GM18861 (cell line): ENCODE measurements around the gene RPSA.
"Not testable (repeated sequence)": the region's sequence is repeated elsewhere in the genome, so short reads cannot be mapped to it uniquely, and the experiment has no call there.

Experiments used
- ATAC-seq: cut with Tn5 transposase; IDR thresholded peaks from one replicate; pipeline ENCODE4 v1.9.1; 2021; ENCODE audit not compliant: unreplicated experiment

The RPSA gene

DNA sequence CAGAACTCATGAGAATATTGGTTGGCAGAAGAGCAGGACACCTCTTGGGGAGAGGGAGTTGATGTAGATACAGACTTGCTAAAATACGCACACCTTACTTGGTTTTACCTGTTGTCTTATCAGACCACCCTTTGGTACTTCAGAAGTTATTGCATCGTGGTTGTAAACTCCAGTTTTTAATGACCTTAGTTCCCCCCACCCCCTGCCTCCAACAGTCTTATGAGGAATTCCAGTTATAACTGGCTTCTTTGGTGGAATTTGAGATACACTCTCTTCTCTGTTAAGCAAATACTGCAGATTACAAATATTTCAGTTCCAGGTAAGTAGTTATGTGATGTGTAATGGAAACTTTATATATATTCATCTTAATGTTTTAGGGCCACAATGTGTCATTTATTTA is 18.4 kb upstream of the RPSA start:
- ATAC-seq, result no peak

GRCh38 chr3:39388741-39389248 is 17.7 kb upstream of the RPSA start:
- peak; percentile 86 for ATAC-seq

DNA sequence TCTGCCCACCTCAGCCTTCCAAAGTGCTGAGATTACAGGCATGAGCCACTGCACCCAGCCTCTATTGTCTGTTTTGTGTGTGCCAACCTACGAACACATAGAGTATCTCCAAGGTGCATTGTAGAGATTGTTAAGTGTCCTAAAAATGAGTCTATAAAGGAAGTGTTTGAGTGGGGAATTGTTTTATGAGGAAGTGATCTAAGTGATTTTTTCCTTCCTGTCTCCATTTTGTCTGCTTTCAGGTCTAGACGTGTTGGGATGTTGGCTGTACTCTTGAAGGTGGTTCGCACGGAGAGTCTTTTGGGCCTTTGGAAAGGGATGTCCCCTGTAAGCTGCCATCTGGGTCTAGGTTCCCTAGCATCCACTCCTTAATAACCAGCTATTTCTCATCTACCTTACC is 16.3 kb upstream of the RPSA start:
- ATAC-seq, result no peak

DNA sequence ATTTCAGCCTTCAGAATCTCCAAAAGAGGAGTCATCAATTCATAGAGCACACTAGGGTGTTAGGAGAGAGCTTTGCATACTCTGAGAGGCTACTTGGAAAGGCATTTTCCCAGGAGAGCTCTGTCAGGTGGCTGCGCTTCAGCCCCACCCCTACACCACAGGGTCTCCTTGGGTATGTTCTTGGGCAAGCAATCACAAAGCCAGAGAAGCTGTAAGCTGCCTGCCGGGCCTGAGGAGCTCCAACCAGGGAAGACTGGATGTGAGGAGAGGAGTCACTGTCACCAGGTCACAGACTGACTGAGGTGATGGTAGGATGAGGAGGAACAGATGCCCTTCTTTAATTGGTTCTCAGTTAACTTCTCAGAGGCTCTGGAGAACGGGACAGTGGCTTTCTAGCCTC is 9.8 kb upstream of the RPSA start:
- no peak for ATAC-seq

DNA sequence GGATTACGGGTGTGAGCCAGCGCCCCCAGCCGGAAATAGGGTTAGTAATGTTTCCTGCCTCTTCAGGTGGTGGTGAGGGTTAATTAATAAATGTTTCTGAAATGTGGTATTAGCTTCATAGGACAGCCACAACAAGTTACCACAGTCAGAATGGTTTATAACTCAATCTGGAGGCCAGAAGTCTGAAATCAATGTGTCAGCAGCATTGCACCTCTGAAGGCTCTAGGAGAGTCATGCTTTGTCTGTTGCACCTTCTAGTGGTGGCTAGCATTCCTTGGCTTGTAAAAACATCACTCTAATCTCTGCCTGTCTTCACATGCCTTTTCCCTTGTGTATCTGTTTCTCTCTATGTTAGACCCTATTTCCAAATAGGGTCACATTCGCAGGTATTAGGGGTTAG is 7.8 kb upstream of the RPSA start:
- ATAC-seq, result no peak

- ATAC-seq, result no peak
These were observed 4.5 kb upstream of the RPSA start for GRCh38 chr3:39401983-39402382.

DNA sequence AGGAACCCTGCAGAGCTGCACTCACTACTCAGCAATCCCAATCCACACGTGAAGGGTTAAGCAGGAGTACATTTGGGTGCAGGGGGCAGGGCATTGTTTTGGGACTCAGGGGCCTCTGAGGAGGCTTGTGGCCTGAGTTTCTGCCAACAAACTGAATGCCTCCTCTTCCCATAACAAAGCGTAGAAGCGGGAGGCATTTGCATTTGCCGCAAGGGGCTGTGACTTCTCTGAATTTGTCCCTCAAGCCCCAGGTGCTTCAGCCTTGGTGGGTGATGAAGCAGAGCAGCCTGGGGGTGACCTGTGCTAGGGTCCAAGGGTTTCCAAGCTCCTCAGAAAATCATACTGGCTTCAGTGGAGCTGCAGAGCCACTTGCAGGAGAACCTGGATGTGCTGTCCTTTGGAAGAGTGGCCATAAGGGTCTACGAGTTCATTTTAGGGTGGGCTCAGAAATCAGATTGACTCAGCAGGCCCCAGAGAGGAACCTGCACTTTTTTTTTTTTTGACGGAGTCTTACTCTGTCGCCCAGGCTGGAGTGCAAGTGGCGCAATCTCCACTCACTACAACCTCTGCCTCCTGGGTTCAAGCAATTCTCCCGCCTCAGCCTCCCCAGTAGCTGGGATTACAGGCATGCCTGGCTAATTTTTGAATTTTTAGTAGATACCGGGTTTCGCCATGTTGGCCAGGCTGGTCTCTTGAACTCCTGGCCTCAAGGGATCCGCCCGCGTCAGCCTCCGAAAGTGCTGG is 1.4 kb upstream of the RPSA start:
- no peak for ATAC-seq

DNA sequence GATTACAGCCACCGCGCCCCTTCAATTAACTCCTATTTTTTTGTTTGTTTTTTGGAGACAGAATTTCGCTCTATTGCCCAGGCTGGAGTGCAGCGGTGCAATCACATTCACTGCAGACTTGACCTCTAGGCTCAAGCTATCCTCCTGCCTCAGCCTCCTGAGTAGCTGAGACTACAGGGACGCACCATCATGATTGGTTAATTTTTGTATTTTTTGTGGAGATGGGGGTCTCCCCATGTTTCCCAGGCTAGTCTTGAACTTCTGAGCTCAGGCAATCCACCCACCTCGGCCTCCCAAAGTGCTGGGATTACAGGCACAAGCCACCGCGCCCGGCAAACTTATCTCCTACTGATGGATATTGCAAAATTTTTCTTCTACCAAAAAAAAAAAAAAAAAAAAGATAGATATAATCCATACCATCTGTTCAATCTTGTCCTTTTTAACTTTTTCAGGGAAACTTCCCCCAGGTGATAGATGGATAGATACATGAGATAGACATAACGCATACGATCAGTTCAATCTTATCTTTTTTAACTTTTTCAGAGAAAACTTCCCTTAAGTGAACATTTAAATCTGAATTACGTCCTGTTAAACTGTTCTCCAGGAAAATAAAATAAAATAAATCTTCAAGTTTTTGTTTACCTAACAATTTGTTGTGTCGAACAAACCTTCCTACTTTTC is 693 bp upstream of the RPSA start:
- no peak for ATAC-seq

DNA sequence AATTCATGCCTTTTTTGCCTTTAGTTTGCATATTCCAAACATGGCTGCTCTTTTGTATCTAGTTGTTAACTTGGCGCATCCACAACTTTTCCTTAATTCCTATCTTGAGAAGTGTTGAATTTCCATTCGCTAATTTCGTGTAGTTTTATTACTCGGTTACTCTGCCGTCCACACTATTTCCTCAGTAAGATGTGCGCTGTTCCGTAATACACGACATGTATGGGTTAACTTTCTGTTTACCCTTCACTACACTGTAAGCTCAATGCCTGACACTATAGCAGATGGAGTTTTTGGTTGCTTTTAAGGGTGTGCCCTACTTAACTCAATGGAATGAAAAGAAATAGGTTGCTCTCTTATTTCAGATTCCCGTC is 724 bp downstream of the RPSA start:
- ATAC-seq, result no peak

- no peak for ATAC-seq
These were observed 1.4 kb downstream of the RPSA start for GRCh38 chr3:39407773-39408492.

- no peak for ATAC-seq
These were observed 2.2 kb downstream of the RPSA start for GRCh38 chr3:39408493-39409372.

DNA sequence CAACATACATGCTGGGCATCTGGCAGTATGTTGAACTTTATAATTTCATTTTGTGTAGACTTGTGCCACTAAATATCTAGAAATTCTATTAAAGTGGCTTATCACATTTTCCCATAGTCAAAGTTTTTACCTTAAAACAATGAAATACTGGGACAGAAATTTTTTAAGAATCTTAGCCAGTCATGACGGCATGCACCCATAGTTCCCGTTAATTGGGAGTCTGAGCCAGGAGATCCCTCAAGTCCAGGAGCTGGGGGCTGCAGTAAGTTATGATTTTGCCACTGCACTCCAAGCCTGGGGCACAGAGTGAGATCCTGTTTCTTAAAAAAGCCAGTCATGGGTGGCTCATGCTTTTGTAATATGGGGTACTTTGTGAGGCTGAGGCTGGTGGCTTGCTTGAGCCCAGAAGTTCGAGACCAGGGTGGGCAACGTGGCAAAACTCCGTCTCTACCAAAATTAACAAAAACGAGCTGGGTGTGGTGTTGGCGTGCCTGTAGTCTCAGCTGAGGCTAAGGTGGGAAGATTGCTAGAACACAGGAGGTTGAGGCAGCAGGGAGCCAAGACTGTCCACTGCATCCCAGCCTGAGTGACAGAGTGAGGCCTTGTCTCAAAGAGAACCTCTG is 3.1 kb downstream of the RPSA start:
- no peak for ATAC-seq

- no peak for ATAC-seq
These were observed 4.4 kb downstream of the RPSA start for GRCh38 chr3:39410893-39411292.

DNA sequence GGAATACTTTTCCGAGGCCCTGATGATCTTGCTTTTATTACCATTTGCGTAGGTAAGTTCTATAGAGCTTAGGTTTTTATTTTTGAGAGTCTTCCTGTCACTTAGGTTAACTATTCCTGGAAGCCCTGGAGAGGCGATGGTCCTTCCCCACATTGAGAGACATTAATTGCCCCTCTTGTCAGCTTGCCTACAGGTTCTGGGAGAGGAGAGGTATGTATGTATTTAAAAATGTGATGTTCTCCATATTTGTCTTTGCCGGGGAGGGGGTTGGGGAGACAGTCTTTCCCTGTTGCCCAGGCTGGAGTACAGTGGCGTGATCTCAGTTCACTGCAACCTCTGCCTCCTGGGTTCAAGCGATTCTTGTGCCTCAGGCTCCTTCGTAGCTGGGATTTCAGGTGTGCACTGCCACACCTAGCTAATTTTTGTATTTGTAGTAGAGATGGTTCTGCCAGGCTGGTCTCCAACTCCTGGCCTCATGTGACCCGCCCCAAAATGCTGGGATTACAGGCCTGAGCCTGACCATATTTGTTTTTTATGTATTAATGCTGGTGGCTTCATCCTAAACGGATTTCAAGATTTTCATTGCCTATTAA is 6.2 kb downstream of the RPSA start:
- ATAC-seq, result no peak

DNA sequence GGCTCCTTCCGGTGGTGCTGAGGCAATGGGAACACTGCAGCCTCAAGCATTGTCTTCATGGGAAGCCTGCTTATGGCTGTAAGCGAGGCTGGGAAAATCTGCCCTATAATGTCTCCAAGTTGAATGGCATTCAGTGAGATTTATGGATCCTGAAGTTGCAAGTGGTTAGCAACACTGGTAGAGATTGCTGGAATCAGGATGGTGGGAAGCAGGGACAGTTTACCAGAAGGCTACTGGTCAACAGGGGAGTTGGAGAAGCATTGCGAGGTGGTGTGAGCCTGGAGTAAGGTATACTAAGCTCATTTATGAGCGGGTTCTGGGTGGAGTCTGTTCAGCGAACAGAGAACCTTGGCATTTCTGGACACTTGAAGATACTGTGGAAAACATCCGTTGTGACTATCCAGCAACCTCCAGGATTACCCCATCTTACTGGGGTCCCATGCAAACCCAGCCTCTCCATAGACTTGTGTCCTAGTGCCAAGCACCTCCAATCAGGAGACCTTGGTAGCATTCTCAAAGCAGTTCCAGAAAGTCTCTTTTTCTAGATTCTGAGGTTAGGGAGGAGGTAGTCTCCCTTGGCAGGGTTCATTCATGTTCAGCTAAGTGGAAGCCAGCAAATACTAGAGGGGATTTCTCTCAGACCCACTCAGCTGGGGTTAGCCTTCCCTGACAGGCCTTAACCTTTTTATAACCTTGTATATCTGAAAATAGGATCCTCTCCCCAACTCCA is 7.3 kb downstream of the RPSA start:
- ATAC-seq, result no peak

DNA sequence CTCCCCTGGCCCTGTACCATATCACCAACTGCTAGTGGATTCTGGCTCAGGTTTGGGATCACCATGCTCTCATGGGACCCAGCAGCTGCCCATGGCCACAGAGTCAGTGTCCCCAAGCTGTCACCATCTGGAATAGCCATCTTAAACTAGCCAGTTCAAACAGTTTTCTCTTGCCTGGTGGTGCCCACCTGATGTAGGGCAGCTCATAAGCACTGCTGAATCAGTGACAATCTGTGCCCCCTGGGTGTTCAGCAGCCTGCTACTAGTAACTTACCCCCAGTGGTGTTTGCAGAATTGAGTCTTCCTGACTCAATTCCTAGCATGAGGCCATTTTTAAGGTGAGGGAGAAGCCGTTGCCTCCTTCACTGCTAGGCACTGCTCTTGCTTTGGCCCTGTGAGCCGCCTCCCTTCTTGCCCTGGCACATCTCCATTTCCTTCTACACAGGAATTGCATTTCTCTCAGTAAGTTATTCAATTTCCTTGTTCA is 7.9 kb downstream of the RPSA start:
- ATAC-seq, result no peak

DNA sequence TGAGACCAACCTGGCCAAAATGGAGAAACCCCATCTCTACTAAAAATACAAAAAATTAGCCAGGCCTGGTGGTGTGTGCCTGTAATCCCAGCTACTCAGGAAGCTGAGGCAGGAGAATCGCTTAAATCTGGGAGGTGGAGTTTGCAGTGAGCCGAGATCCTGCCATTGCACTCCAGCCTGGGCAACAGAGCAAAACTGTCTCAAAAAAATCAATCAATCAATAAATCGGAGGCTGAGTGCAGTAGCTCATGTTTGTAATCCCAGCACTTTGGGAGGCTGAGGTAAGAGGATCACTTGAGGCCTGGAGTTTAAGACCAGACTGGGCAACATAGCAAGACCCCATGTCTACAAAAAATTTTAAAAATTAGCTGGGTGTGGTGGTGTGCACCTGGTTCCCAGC is 8.8 kb downstream of the RPSA start:
- ATAC-seq, result not testable (repeated sequence)

- ATAC-seq, result no peak
These were observed 9.5 kb downstream of the RPSA start for GRCh38 chr3:39415983-39416382.

DNA sequence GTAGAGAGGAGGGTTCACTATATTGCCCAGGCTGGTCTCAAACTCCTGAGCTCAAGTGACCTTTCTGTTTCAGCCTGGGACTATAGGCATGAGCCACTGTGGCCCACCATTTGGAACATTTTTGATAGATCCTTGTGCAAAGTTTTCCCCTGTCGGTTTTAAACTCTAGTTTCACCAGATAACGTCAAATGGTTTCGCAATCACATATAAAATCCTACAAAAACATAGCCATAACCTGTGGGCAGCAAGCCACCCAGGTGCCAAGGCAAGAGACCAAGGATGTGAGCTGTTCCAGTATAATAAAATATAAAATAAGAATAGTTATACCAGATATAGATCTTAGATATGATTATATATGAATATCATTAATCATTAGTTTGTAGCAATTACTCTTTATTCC is 10.5 kb downstream of the RPSA start:
- not testable (repeated sequence) for ATAC-seq
